GM23338 (cell line): ENCODE results near the gene FGF9.

Source experiments
- CREB1 ChIP-seq: fragments of 250-450 bp; sonication (Bioruptor Pico); IDR thresholded peaks from 2 replicates; pipeline ENCODE4 v1.5.0; 2020; ENCODE audit warnings: low read depth, mild to moderate bottlenecking, moderate library complexity
- EZH2 ChIP-seq: fragments of 200-600 bp; sonication (generic); IDR thresholded peaks from one replicate; pipeline ENCODE4 v1.8.0; 2017; ENCODE audit warnings: antibody characterized with exemption, mild to moderate bottlenecking, low read depth; ENCODE audit not compliant: unreplicated experiment
- EZH2phosphoT487 ChIP-seq: fragments of 200-600 bp; sonication (generic); IDR thresholded peaks from one replicate; pipeline ENCODE4 v1.8.1; 2018; ENCODE audit warnings: antibody characterized with exemption; ENCODE audit not compliant: unreplicated experiment
- JUNB ChIP-seq: IDR thresholded peaks from one replicate; pipeline ENCODE4 v1.6.1; 2016; ENCODE audit warnings: antibody characterized with exemption; ENCODE audit not compliant: unreplicated experiment
- NANOG ChIP-seq: IDR thresholded peaks from 2 replicates; pipeline ENCODE4 v1.6.1; 2016; ENCODE audit warnings: antibody characterized with exemption, borderline replicate concordance
- POLR2AphosphoS5 ChIP-seq: IDR thresholded peaks from 2 replicates; pipeline ENCODE4 v1.6.1; 2016; ENCODE audit warnings: antibody characterized with exemption, low read depth
- STAT1 ChIP-seq: IDR thresholded peaks from one replicate; pipeline ENCODE4 v1.6.1; 2016; ENCODE audit warnings: antibody characterized with exemption; ENCODE audit not compliant: unreplicated experiment
- ZNF331 ChIP-seq: fragments of 250-450 bp; sonication (Bioruptor Pico); IDR thresholded peaks from 2 replicates; pipeline ENCODE4 v1.5.0; 2020; ENCODE audit warnings: low read depth, mild to moderate bottlenecking, moderate library complexity
- TF ChIP-seq, protein P1 (sequence below), 2 experiments: fragments of 200-600 bp in 1 of 2; sonication (generic) in 1 of 2; conservative IDR thresholded peaks; 2 replicates each; pipeline versions ENCODE4 v1.5.1 to v1.6.1; 2016 to 2017; ENCODE audit warnings: antibody characterized with exemption in 2 of 2, low read depth in 2 of 2, mild to moderate bottlenecking in 2 of 2, moderate library complexity in 1 of 2
- TF ChIP-seq, protein P2 (sequence below): IDR thresholded peaks from one replicate; pipeline ENCODE4 v1.6.1; 2018; ENCODE audit warnings: antibody characterized with exemption; ENCODE audit not compliant: unreplicated experiment
- TF ChIP-seq, protein P3 (sequence below): IDR thresholded peaks from 2 replicates; pipeline ENCODE4 v1.6.1; 2016; ENCODE audit warnings: antibody characterized with exemption

DNA sequence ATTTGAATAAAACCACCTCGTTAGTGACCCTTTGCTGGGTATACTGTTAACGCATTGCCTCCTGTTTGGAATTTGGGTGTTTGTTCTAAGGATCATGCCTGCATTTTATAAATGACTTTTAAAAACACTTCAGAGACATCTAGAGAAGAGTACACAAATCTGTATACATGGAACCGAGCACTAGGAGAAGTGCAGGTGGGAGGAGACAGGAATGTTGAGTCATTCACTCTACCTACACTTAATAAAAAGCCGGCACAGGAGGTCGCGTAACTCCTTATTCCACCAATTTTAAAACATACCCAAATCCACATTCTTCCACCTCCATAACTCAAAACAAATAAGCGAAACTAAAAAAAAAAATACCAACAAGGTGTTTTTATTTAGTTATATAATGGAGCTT lies 48.6 kb downstream of the FGF9 start:
- TF ChIP-seq POLR2AphosphoS5 (no peak), CREB1 (CRISPR knock-in tag) (no peak), EZH2 (no peak), STAT1 (no peak), EZH2phosphoT487 (no peak), JUNB (no peak), ZNF331 (CRISPR knock-in tag) (no peak), NANOG (no peak)
- TF ChIP-seq, protein P1, sequence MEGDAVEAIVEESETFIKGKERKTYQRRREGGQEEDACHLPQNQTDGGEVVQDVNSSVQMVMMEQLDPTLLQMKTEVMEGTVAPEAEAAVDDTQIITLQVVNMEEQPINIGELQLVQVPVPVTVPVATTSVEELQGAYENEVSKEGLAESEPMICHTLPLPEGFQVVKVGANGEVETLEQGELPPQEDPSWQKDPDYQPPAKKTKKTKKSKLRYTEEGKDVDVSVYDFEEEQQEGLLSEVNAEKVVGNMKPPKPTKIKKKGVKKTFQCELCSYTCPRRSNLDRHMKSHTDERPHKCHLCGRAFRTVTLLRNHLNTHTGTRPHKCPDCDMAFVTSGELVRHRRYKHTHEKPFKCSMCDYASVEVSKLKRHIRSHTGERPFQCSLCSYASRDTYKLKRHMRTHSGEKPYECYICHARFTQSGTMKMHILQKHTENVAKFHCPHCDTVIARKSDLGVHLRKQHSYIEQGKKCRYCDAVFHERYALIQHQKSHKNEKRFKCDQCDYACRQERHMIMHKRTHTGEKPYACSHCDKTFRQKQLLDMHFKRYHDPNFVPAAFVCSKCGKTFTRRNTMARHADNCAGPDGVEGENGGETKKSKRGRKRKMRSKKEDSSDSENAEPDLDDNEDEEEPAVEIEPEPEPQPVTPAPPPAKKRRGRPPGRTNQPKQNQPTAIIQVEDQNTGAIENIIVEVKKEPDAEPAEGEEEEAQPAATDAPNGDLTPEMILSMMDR (conservative IDR thresholded peaks at IDR 0.05; ENCODE audit: low read depth in 2 of 2): no peak
- TF ChIP-seq, protein P2, sequence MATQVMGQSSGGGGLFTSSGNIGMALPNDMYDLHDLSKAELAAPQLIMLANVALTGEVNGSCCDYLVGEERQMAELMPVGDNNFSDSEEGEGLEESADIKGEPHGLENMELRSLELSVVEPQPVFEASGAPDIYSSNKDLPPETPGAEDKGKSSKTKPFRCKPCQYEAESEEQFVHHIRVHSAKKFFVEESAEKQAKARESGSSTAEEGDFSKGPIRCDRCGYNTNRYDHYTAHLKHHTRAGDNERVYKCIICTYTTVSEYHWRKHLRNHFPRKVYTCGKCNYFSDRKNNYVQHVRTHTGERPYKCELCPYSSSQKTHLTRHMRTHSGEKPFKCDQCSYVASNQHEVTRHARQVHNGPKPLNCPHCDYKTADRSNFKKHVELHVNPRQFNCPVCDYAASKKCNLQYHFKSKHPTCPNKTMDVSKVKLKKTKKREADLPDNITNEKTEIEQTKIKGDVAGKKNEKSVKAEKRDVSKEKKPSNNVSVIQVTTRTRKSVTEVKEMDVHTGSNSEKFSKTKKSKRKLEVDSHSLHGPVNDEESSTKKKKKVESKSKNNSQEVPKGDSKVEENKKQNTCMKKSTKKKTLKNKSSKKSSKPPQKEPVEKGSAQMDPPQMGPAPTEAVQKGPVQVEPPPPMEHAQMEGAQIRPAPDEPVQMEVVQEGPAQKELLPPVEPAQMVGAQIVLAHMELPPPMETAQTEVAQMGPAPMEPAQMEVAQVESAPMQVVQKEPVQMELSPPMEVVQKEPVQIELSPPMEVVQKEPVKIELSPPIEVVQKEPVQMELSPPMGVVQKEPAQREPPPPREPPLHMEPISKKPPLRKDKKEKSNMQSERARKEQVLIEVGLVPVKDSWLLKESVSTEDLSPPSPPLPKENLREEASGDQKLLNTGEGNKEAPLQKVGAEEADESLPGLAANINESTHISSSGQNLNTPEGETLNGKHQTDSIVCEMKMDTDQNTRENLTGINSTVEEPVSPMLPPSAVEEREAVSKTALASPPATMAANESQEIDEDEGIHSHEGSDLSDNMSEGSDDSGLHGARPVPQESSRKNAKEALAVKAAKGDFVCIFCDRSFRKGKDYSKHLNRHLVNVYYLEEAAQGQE: no peak
- TF ChIP-seq, protein P3, sequence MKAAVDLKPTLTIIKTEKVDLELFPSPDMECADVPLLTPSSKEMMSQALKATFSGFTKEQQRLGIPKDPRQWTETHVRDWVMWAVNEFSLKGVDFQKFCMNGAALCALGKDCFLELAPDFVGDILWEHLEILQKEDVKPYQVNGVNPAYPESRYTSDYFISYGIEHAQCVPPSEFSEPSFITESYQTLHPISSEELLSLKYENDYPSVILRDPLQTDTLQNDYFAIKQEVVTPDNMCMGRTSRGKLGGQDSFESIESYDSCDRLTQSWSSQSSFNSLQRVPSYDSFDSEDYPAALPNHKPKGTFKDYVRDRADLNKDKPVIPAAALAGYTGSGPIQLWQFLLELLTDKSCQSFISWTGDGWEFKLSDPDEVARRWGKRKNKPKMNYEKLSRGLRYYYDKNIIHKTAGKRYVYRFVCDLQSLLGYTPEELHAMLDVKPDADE: no peak
